SK-N-SH (cell line): ENCODE data around the gene RND3. TPM values are rescaled to one million over a fixed set of nuclear protein-coding genes. Genes with fewer than 3 reads are reported as not detected.

Experiments
- CTCF ChIA-PET: fragments of 300-600, 350-600 bp; formaldehyde crosslinking; extraction: SDS; loops from one replicate; lab custom pipeline; 2021; lab: Yijun Ruan, JAX
- POLR2A ChIA-PET: fragments of 350-600 bp; sonication (Branson Sonifier 250); formaldehyde crosslinking; extraction: SDS; loops from one replicate; lab custom pipeline; 2020; ENCODE audit warnings: antibody characterized with exemption, inconsistent platforms; lab: Yijun Ruan, JAX
- DNase-seq: peaks from one replicate; pipeline ENCODE4 v3.0.0; 2012
- H2AFZ ChIP-seq: fragments of 200-600 bp; sonication (generic); 2 replicates; pipeline ENCODE4 v1.8.1; 2016; ENCODE audit warnings: antibody characterized with exemption, mild to moderate bottlenecking, low read depth
- H3F3A ChIP-seq: fragments of 200-600 bp; sonication (generic); replicated peaks from 2 replicates; pipeline ENCODE3; 2016; ENCODE audit warnings: antibody characterized with exemption, mild to moderate bottlenecking; ENCODE audit not compliant: insufficient read depth
- H3K27ac ChIP-seq, 2 experiments: fragments of 200-500 bp in 1 of 2; fragments of 200-600 bp in 1 of 2; sonication (Bioruptor generic) in 1 of 2; sonication (generic), shearing (Covaris generic) in 1 of 2; 2 replicates each; pipeline versions ENCODE4 v1.5.1 to v1.6.1; 2014 to 2016; ENCODE audit warnings: low read depth in 2 of 2, inconsistent platforms in 1 of 2, low read length in 1 of 2, mild to moderate bottlenecking in 1 of 2, mixed read lengths in 1 of 2
- H3K27me3 ChIP-seq: fragments of 200-600 bp; sonication (generic), shearing (Covaris generic); 2 replicates; pipeline ENCODE4 v1.6.1; 2016; ENCODE audit warnings: mixed run types; ENCODE audit not compliant: insufficient read depth
- H3K36me3 ChIP-seq, 2 experiments: fragments of 200-500 bp in 1 of 2; fragments of 200-600 bp in 1 of 2; sonication (Bioruptor generic) in 1 of 2; sonication (generic) in 1 of 2; replicated peaks in 1 of 2; 2 replicates each; pipeline versions ENCODE3 to v1.5.1; 2014 to 2016; ENCODE audit warnings: low read length in 1 of 2, mild to moderate bottlenecking in 1 of 2; ENCODE audit not compliant: insufficient read depth in 2 of 2, control insufficient read depth in 1 of 2
- H3K4me1 ChIP-seq, 2 experiments: fragments of 200-500 bp in 1 of 2; fragments of 200-600 bp in 1 of 2; sonication (Bioruptor generic) in 1 of 2; sonication (generic), shearing (Covaris generic) in 1 of 2; 2 replicates each; pipeline versions ENCODE4 v1.5.1 to v1.6.1; 2014 to 2016; ENCODE audit warnings: low read depth in 1 of 2, low read length in 1 of 2, mixed run types in 1 of 2; ENCODE audit not compliant: insufficient read depth in 2 of 2, control insufficient read depth in 1 of 2
- H3K4me2 ChIP-seq: fragments of 200-600 bp; sonication (generic), shearing (Covaris generic); 2 replicates; pipeline ENCODE4 v1.6.1; 2017; ENCODE audit warnings: mixed run types
- H3K4me3 ChIP-seq, 2 experiments: fragments of 200-500 bp in 1 of 2; fragments of 200-600 bp in 1 of 2; sonication (Bioruptor generic) in 1 of 2; sonication (generic), shearing (Covaris generic) in 1 of 2; 2 replicates each; pipeline versions ENCODE4 v1.5.1 to v1.8.1; 2014 to 2016; ENCODE audit warnings: low read depth in 2 of 2, inconsistent platforms in 1 of 2, low read length in 1 of 2, mild to moderate bottlenecking in 1 of 2, mixed read lengths in 1 of 2, moderate library complexity in 1 of 2
- H3K79me2 ChIP-seq: fragments of 200-600 bp; sonication (generic); 2 replicates; pipeline ENCODE4 v1.8.1; 2017; ENCODE audit warnings: mild to moderate bottlenecking; ENCODE audit not compliant: insufficient read depth
- H3K9ac ChIP-seq: fragments of 200-600 bp; sonication (generic); 2 replicates; pipeline ENCODE4 v1.6.1; 2017; ENCODE audit warnings: mixed run types
- H3K9me2 ChIP-seq: fragments of 200-600 bp; sonication (generic); 2 replicates; pipeline ENCODE4 v1.6.1; 2017; ENCODE audit warnings: mixed run types
- H3K9me3 ChIP-seq: fragments of 200-600 bp; sonication (generic); 2 replicates; pipeline ENCODE4 v1.6.1; 2017; ENCODE audit warnings: mixed run types, mild to moderate bottlenecking, moderate library complexity
- H4K20me1 ChIP-seq: fragments of 200-600 bp; sonication (generic); 2 replicates; pipeline ENCODE4 v1.6.1; 2017; ENCODE audit warnings: mild to moderate bottlenecking, mixed run types; ENCODE audit not compliant: insufficient read depth
- CHD2 ChIP-seq: fragments of 150-350 bp; IDR thresholded peaks from 2 replicates; pipeline ENCODE4 v1.6.1; 2018; ENCODE audit warnings: low read length; ENCODE audit not compliant: partially characterized antibody
- ELF1 ChIP-seq: IDR thresholded peaks from 2 replicates; pipeline ENCODE4 v1.4.0; 2012
- FOSL2 ChIP-seq: IDR thresholded peaks from 2 replicates; pipeline ENCODE4 v1.4.0; 2012; ENCODE audit warnings: low read depth, mild to moderate bottlenecking, moderate library complexity, borderline replicate concordance
- FOXJ3 ChIP-seq: sonication (generic); formaldehyde crosslinking; IDR thresholded peaks from 2 replicates; pipeline ENCODE4 v1.5.1; 2020; ENCODE audit warnings: mild to moderate bottlenecking, missing genetic modification reagents
- FOXM1 ChIP-seq: IDR thresholded peaks from 2 replicates; pipeline ENCODE4 v1.4.0; 2012; ENCODE audit warnings: low read depth, mild to moderate bottlenecking
- IRF3 ChIP-seq: fragments of 150-350 bp; IDR thresholded peaks from 2 replicates; pipeline ENCODE4 v1.6.1; 2016; ENCODE audit warnings: mild to moderate bottlenecking, low read depth, low read length
- MAX ChIP-seq: IDR thresholded peaks from 2 replicates; pipeline ENCODE4 v1.4.0; 2012; ENCODE audit warnings: low read depth
- MXI1 ChIP-seq: IDR thresholded peaks from 2 replicates; pipeline ENCODE4 v1.6.1; 2012; ENCODE audit warnings: mild to moderate bottlenecking, low read depth, low read length, improper control_type of control experiment
- POLR2AphosphoS5 ChIP-seq: IDR thresholded peaks from 2 replicates; pipeline ENCODE4 v1.6.1; 2012; ENCODE audit warnings: low read depth, low read length
- RAD21 ChIP-seq: IDR thresholded peaks from 2 replicates; pipeline ENCODE4 v1.6.1; 2012; ENCODE audit warnings: mild to moderate bottlenecking, low read length
- REST ChIP-seq: IDR thresholded peaks from 2 replicates; pipeline ENCODE4 v1.6.1; 2012; ENCODE audit warnings: mild to moderate bottlenecking, low read depth, low read length, moderate library complexity
- SMC3 ChIP-seq: IDR thresholded peaks from 2 replicates; pipeline ENCODE4 v1.6.1; 2012; ENCODE audit warnings: low read depth, low read length, improper control_type of control experiment
- TCF12 ChIP-seq: IDR thresholded peaks from 2 replicates; pipeline ENCODE4 v1.4.0; 2012
- TEAD4 ChIP-seq: IDR thresholded peaks from 2 replicates; pipeline ENCODE4 v1.4.0; 2012; ENCODE audit warnings: mild to moderate bottlenecking, borderline replicate concordance; ENCODE audit not compliant: insufficient read depth
- USF2 ChIP-seq: fragments of 150-350 bp; IDR thresholded peaks from 2 replicates; pipeline ENCODE4 v1.6.1; 2017; ENCODE audit warnings: antibody characterized with exemption, low read length, low read depth, borderline replicate concordance
- YY1 ChIP-seq: IDR thresholded peaks from 2 replicates; pipeline ENCODE4 v1.4.0; 2012; ENCODE audit warnings: low read depth, mild to moderate bottlenecking
- ZBTB33 ChIP-seq: IDR thresholded peaks from 2 replicates; pipeline ENCODE4 v1.4.0; 2012; ENCODE audit warnings: low read depth, borderline replicate concordance
- WGBS: methylation state at CpG from one replicate; pipeline ENCODE4 v1.1.6; 2017; ENCODE audit warnings: low lambda C conversion rate; 5-methylcytosine and 5-hydroxymethylcytosine counted together
- polyA plus RNA-seq, 3 experiments: library from polyadenylated mRNA; depleted of rRNA; stranded (reverse); fragments of >200 nt; gene quantifications; 2 replicates each; pipeline ENCODE4 v1.2.3, GENCODE V29; 2012

The RND3 gene
- polyA plus RNA-seq, 1 of the 3 experiments (the other 2 are of a cell fraction): 49.7 TPM

GRCh38 chr2:150438041-150438440 is 49.4 kb downstream of the RND3 start (continued):
- TF ChIP-seq FOXJ3 (no peak), FOSL2 (no peak), ELF1 (no peak), ZBTB33 (no peak), SMC3 (no peak)

- POLR2A ChIA-PET: no interaction called here
- WGBS: 71% methylated on average over 3 of the region's 3 CpGs
- CTCF ChIA-PET: interaction anchor here (1.1 kb wide), 1 partner anchor 22 kb away, joined by 3 read pairs; no protein-coding TSS in a partner anchor
- no peak for DNase-seq
- Histone ChIP-seq H3K4me2 (no peak overlapping the region), H3F3A (no peaks in the 10 kb centered on the region), H3K27ac (no peak overlapping the region), H4K20me1 (no peaks in the 10 kb centered on the region), H3K9ac (no peak overlapping the region), H2AFZ (no peak overlapping the region), H3K4me1 (peaks cover 0 to 5% of the 10 kb centered on the region in 2 experiments; a peak in 2 of 4 replicates), H3K9me3 (no peaks in the 10 kb centered on the region), H3K79me2 (no peaks in the 10 kb centered on the region), H3K27me3 (no peaks in the 10 kb centered on the region), H3K4me3 (no peak overlapping the region), H3K9me2 (no peaks in the 10 kb centered on the region), H3K36me3 (no peaks in the 10 kb centered on the region)
- TF ChIP-seq FOSL2 (no peak), TEAD4 (no peak), RAD21 (no peak), REST (no peak), USF2 (no peak), IRF3 (no peak), TCF12 (no peak), FOXM1 (no peak), ZBTB33 (no peak), MAX (no peak), CHD2 (no peak), POLR2AphosphoS5 (no peak), MXI1 (no peak), SMC3 (no peak), YY1 (no peak)
These were observed 55.2 kb downstream of the RND3 start for GRCh38 chr2:150432312-150432625.
